ENCODE data around the gene SLC6A19. TPM values are rescaled to one million over a fixed set of nuclear protein-coding genes. Genes with fewer than 3 reads are reported as not detected.

Gene SLC6A19
- total RNA-seq, 1 experiment from 2014 or later: 0.29 TPM

DNA sequence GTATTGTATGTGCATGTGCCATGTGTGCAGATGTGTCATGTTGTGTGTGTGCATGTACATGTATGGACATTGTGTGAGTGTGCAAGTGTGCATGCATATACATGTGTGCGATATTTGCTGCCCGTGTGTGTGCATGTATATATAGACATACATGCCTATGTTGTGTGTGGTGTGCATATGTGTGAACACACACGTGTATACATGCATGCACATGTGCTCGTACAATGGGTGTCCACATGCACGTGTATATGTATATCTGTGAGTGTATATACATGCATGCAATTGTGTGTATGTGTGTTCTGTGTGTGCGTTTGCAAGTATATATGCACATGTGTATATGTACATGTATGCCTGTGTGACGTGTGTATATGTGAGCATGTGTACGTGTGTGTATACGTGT lies 20.8 kb downstream of the SLC6A19 start:
- no peak overlapping the region for H3K27ac Mint-ChIP-seq (ENCODE audit: unreplicated experiment)
- intact Hi-C loops (cut with micrococcal nuclease; ENCODE audit: unreplicated experiment): no loop called here
- no peaks in the 10 kb centered on the region for H3K27me3 ChIP-seq (replicated peaks; ENCODE audit: control insufficient read depth, insufficient read depth, low read length)
- no peaks in the 10 kb centered on the region for H3K4me1 Mint-ChIP-seq (ENCODE audit: low read depth, unreplicated experiment)
- no peak overlapping the region for H3K4me3 ChIP-seq (ENCODE audit: low read depth, low read length)
- no TSS peak for BruUV-seq (replicated peaks)
- H3K36me3 Mint-ChIP-seq (ENCODE audit: insufficient read depth, unreplicated experiment): peaks cover 4% of the 10 kb centered on the region
- no peaks in the 10 kb centered on the region for H3K9me3 ChIP-seq
- TF ChIP-seq, protein P1, sequence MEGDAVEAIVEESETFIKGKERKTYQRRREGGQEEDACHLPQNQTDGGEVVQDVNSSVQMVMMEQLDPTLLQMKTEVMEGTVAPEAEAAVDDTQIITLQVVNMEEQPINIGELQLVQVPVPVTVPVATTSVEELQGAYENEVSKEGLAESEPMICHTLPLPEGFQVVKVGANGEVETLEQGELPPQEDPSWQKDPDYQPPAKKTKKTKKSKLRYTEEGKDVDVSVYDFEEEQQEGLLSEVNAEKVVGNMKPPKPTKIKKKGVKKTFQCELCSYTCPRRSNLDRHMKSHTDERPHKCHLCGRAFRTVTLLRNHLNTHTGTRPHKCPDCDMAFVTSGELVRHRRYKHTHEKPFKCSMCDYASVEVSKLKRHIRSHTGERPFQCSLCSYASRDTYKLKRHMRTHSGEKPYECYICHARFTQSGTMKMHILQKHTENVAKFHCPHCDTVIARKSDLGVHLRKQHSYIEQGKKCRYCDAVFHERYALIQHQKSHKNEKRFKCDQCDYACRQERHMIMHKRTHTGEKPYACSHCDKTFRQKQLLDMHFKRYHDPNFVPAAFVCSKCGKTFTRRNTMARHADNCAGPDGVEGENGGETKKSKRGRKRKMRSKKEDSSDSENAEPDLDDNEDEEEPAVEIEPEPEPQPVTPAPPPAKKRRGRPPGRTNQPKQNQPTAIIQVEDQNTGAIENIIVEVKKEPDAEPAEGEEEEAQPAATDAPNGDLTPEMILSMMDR (IDR thresholded peaks at IDR 0.05; ENCODE audit: insufficient read depth in 1 of 2, low read depth in 1 of 2, low read length in 1 of 2, severe bottlenecking in 1 of 2, unreplicated experiment in 1 of 2): no peak
- H3K36me3 ChIP-seq (ENCODE audit: control insufficient read depth, insufficient read depth, low read length): no peaks in the 10 kb centered on the region
- no peak for DNase-seq
- no peaks in the 10 kb centered on the region for H3K9me3 Mint-ChIP-seq (ENCODE audit: unreplicated experiment)
- no peaks in the 10 kb centered on the region for H3K4me1 ChIP-seq
- H3K4me3 Mint-ChIP-seq (ENCODE audit: unreplicated experiment): no peak overlapping the region
- ChIA-PET POLR2A (no interaction called here), CTCF (no interaction called here)
- H3K27me3 Mint-ChIP-seq (ENCODE audit: insufficient read depth, unreplicated experiment): peaks cover 3% of the 10 kb centered on the region

DNA sequence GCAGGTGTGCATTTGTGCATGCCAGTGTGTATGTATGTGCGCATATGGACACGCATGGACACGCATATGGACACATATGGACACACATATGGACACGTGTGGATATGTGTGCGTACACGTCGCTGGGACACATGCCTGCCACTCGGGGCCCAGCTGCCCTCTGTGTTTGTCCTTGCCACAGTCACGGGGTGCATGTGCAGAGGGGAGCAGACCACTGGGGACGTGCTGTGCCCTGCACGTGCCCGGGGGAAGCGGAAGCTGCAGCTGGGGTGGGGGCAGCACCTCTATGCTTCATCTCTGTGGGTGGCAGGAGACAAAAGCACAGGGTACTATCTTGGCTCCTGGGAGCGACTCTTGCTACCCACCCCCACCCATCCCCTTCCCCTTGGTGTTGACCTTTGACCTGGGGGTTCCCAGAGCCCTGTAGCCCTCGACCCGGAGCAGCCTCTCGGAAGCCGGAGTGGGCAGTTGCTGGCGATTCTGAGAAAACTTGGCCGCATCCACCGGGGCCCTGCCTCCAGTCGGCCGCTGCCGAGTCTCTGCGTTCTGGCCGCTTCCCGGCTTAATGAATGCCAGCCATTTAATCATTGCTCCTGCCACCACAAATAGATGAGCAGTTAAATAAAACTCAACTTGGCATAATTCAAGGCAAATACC lies 21.4 kb downstream of the SLC6A19 start:
- no peaks in the 10 kb centered on the region for H3K4me1 ChIP-seq
- Mint-ChIP-seq H3K27me3 (ENCODE audit: insufficient read depth, unreplicated experiment) (peaks cover 3% of the 10 kb centered on the region), H3K27ac (ENCODE audit: unreplicated experiment) (no peak overlapping the region), H3K36me3 (ENCODE audit: insufficient read depth, unreplicated experiment) (peaks cover 4% of the 10 kb centered on the region), H3K4me1 (ENCODE audit: low read depth, unreplicated experiment) (no peaks in the 10 kb centered on the region), H3K9me3 (ENCODE audit: unreplicated experiment) (no peaks in the 10 kb centered on the region), H3K4me3 (ENCODE audit: unreplicated experiment) (no peak overlapping the region)
- no TSS peak for BruUV-seq (replicated peaks)
- H3K9me3 ChIP-seq: no peaks in the 10 kb centered on the region
- TF ChIP-seq, protein P1 (IDR thresholded peaks at IDR 0.05; ENCODE audit: insufficient read depth in 1 of 2, low read depth in 1 of 2, low read length in 1 of 2, severe bottlenecking in 1 of 2, unreplicated experiment in 1 of 2): no peak
- ChIA-PET CTCF (no interaction called here), POLR2A (no interaction called here)
- H3K36me3 ChIP-seq (ENCODE audit: control insufficient read depth, insufficient read depth, low read length): no peaks in the 10 kb centered on the region
- DNase-seq: no peak
- no peaks in the 10 kb centered on the region for H3K27me3 ChIP-seq (replicated peaks; ENCODE audit: control insufficient read depth, insufficient read depth, low read length)
- intact Hi-C loops (cut with micrococcal nuclease; ENCODE audit: unreplicated experiment): no loop called here
- H3K4me3 ChIP-seq (ENCODE audit: low read depth, low read length): no peak overlapping the region

DNA sequence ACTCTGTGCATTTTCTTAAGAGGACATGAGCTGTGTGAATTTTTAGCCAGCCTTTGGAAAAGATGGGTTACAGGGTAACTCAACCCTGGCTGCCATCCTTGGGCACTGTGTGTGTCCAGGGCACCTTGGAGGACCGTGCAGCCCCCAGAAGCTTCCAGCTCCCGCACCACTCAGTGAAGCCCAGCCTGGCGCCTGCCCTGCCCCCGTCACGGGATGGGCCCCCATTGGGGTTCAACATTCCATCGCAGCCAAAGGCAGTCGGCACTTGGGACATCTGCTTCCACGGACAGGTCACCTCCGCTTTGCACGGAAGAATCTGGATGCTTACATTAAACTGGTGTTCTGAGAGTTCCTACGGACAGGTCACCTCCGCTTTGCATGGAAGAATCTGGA lies 21.9 kb downstream of the SLC6A19 start:
- intact Hi-C loops (cut with micrococcal nuclease; ENCODE audit: unreplicated experiment): no loop called here

More for the DNA sequence above, 21.9 kb downstream of the SLC6A19 start:
- no peak for DNase-seq
- Mint-ChIP-seq H3K27ac (ENCODE audit: unreplicated experiment) (no peak overlapping the region), H3K27me3 (ENCODE audit: insufficient read depth, unreplicated experiment) (peaks cover 3% of the 10 kb centered on the region), H3K4me1 (ENCODE audit: low read depth, unreplicated experiment) (no peaks in the 10 kb centered on the region), H3K9me3 (ENCODE audit: unreplicated experiment) (no peaks in the 10 kb centered on the region), H3K36me3 (ENCODE audit: insufficient read depth, unreplicated experiment) (peaks cover 4% of the 10 kb centered on the region), H3K4me3 (ENCODE audit: unreplicated experiment) (no peak overlapping the region)
- no peaks in the 10 kb centered on the region for H3K4me1 ChIP-seq
- ChIA-PET CTCF (no interaction called here), POLR2A (no interaction called here)
- no peaks in the 10 kb centered on the region for H3K36me3 ChIP-seq (ENCODE audit: control insufficient read depth, insufficient read depth, low read length)
- no peaks in the 10 kb centered on the region for H3K9me3 ChIP-seq
- H3K4me3 ChIP-seq (ENCODE audit: low read depth, low read length): no peak overlapping the region
- BruUV-seq (replicated peaks): no TSS peak
- no peaks in the 10 kb centered on the region for H3K27me3 ChIP-seq (replicated peaks; ENCODE audit: control insufficient read depth, insufficient read depth, low read length)
- TF ChIP-seq, protein P1 (IDR thresholded peaks at IDR 0.05; ENCODE audit: insufficient read depth in 1 of 2, low read depth in 1 of 2, low read length in 1 of 2, severe bottlenecking in 1 of 2, unreplicated experiment in 1 of 2): no peak

Measured in Caco-2 (cell line).